ENCODE data around the gene HADHB.
"Not testable (repeated sequence)": the region's sequence is repeated elsewhere in the genome, so short reads cannot be mapped to it uniquely, and the experiment has no call there.

DNA sequence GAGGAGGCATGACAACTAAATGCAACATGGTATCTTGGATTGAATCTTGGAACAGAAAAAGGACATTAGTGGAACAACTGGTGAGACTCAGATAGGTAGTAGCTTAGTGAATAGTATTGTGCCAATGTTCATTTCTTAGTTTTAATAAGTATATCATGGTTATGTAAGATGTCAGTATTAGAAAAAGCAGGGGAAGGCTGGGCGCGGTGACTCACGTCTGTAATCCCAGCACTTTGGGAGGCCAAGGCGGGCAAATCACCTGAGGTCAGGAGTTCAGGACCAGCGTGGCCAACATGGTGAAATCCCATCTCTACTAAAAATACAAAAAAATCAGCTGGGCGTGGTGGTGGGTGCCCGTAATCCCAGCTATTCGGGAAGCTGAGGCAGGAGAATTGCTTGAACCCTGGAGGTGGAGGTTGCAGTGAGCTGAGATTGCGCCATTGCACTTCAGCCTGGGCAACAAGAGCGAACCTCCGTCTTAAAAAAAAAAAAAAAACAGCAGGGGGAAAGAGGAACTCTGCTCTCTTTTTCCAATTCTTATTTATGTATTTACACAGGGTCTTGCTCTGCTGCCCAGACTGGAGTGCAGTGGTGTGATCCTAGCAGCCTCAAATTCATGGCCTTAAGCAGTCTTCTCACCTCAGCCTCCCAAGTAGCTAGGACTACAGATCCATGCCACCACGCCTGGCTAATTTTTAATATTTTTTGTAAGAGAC, 24.1 kb downstream of the HADHB start:
- TF ChIP-seq, protein P1, sequence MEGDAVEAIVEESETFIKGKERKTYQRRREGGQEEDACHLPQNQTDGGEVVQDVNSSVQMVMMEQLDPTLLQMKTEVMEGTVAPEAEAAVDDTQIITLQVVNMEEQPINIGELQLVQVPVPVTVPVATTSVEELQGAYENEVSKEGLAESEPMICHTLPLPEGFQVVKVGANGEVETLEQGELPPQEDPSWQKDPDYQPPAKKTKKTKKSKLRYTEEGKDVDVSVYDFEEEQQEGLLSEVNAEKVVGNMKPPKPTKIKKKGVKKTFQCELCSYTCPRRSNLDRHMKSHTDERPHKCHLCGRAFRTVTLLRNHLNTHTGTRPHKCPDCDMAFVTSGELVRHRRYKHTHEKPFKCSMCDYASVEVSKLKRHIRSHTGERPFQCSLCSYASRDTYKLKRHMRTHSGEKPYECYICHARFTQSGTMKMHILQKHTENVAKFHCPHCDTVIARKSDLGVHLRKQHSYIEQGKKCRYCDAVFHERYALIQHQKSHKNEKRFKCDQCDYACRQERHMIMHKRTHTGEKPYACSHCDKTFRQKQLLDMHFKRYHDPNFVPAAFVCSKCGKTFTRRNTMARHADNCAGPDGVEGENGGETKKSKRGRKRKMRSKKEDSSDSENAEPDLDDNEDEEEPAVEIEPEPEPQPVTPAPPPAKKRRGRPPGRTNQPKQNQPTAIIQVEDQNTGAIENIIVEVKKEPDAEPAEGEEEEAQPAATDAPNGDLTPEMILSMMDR (IDR thresholded peaks at IDR 0.05; ENCODE audit: poor library complexity), result not testable (repeated sequence)
- TF ChIP-seq EZH2phosphoT487 (IDR thresholded peaks at IDR 0.05; ENCODE audit: low read depth, severe bottlenecking, unreplicated experiment), result not testable (repeated sequence)
